K562 (cell line): Measurements from ENCODE around the gene SP6.

Source experiments
- MTA1 ChIP-seq: fragments of 450-650 bp; IDR thresholded peaks from 2 replicates; pipeline ENCODE4 v1.6.1; 2017; ENCODE audit warnings: borderline replicate concordance
- RBM34 ChIP-seq: fragments of 200-400 bp; formaldehyde crosslinking; IDR thresholded peaks from 2 replicates; pipeline ENCODE4 v1.6.1; 2018; ENCODE audit warnings: low read length, borderline replicate concordance; ENCODE audit not compliant: insufficient read depth

DNA sequence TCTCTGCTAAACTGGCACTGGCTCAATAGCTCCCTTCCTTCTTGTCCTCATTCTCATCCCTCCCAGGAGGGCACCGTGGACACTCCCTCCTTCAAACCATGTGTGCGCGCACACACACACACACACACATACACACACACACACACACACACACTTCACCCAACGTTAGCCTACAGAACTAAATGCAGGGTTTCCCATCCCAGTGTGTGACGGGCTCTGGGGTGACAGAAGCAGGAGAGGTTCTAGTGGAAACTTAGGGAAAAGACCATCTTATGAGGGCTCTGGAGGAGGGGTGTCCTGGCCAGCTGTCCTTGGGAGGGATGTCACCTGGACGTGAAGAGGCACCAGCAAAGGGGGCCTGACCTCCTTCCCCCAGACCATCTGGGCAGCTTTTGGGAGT lies 49.1 kb downstream of the SP6 start:
- TF ChIP-seq MTA1 (no peak), RBM34 (no peak)
